Ishikawa (cell line): ENCODE results near the gene SELENOM.

Experiments
- FOXM1 ChIP-seq: IDR thresholded peaks from 2 replicates; pipeline ENCODE4 v1.6.1; 2012; ENCODE audit warnings: low read depth, borderline replicate concordance
- TCF12 ChIP-seq: IDR thresholded peaks from 2 replicates; pipeline ENCODE4 v1.6.1; 2012; ENCODE audit warnings: low read depth

DNA sequence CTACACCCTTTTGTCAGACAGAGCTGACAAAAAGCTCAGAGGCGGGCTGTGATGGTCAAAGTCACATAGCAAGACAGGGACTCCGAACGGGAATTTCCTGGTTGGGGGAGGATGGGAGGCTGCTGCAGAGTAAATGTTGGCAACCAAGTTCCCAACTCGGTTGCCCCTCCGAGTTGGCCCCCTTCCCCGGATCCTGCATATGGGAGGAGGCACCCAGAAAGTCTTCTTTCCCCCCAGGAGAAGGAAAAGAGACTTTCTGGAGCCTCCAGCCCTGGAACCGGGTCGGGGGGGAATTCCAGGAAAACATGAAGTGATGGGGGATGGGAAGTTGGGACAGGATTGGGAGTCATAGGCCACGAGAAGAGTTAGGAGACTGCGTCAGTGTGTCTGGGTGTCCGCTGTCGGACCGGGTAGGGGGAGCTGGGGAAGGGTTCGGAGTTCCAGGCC, 614 bp downstream of the SELENOM start:
- TF ChIP-seq TCF12 (no peak), FOXM1 (no peak)
